WTC11 (cell line): Measurements from ENCODE around the gene KIF20B.

Experiments
- AFF4 ChIP-seq: sonication (generic); formaldehyde crosslinking; IDR thresholded peaks from 2 replicates; pipeline ENCODE4 v1.8.1; 2023; ENCODE audit warnings: mild to moderate bottlenecking, missing genetic modification reagents, borderline replicate concordance
- CTCF ChIP-seq: fragments of 200-600 bp; IDR thresholded peaks from 2 replicates; pipeline ENCODE4 v1.8.0; 2022; ENCODE audit warnings: antibody characterized with exemption
- GABPB1 ChIP-seq: sonication (generic); formaldehyde crosslinking; IDR thresholded peaks from 2 replicates; pipeline ENCODE4 v1.8.1; 2023; ENCODE audit warnings: mild to moderate bottlenecking, missing genetic modification reagents
- IRF1 ChIP-seq: sonication (generic); formaldehyde crosslinking; IDR thresholded peaks from 2 replicates; pipeline ENCODE4 v1.8.0; 2023; ENCODE audit warnings: missing genetic modification reagents
- MAX ChIP-seq: sonication (generic); formaldehyde crosslinking; IDR thresholded peaks from 2 replicates; pipeline ENCODE4 v1.8.0; 2022; ENCODE audit warnings: mild to moderate bottlenecking, missing genetic modification reagents
- ZNF232 ChIP-seq: sonication (generic); formaldehyde crosslinking; IDR thresholded peaks from 2 replicates; pipeline ENCODE4 v1.8.0; 2022; ENCODE audit warnings: mild to moderate bottlenecking, missing genetic modification reagents

GRCh38 chr10:89651916-89652573 lies 49.3 kb upstream of the KIF20B start:
- TF ChIP-seq CTCF (no peak), GABPB1 (no peak), IRF1 (no peak), AFF4 (CRISPR knock-in tag) (no peak), ZNF232 (CRISPR knock-in tag) (no peak), MAX (CRISPR knock-in tag) (no peak)
